ENCODE data around the gene C12orf43. TPM values are rescaled to one million over a fixed set of nuclear protein-coding genes. Genes with fewer than 3 reads are reported as not detected.

C12orf43 gene
- total RNA-seq, 1 experiment from 2014 or later: 14.8 TPM

GRCh38 chr12:120970310-120970709 is 46.0 kb downstream of the C12orf43 start:
- Histone ChIP-seq H3K36me3 (no peaks in the 10 kb centered on the region), H3K4me3 (no peak overlapping the region), H3K27ac (no peak overlapping the region), H3K27me3 (replicated peaks) (no peaks in the 10 kb centered on the region), H3K9me3 (replicated peaks) (no peaks in the 10 kb centered on the region), H3K4me1 (replicated peaks) (no peaks in the 10 kb centered on the region)
- DNase-seq (ENCODE audit: low read depth in 1 of 2, low spot score in 2 of 2): no peak

GRCh38 chr12:120965534-120966091 is 50.7 kb downstream of the C12orf43 start:
- Histone ChIP-seq H3K4me1 (replicated peaks) (no peaks in the 10 kb centered on the region), H3K9me3 (replicated peaks) (no peaks in the 10 kb centered on the region), H3K27me3 (replicated peaks) (no peaks in the 10 kb centered on the region), H3K36me3 (no peaks in the 10 kb centered on the region), H3K4me3 (no peak overlapping the region), H3K27ac (no peak overlapping the region)
- DNase-seq (ENCODE audit: low read depth in 1 of 2, low spot score in 2 of 2): no peak

GRCh38 chr12:120964298-120964697 is 52.0 kb downstream of the C12orf43 start:
- H3K4me1 ChIP-seq (replicated peaks): no peaks in the 10 kb centered on the region
- H3K9me3 ChIP-seq (replicated peaks): no peaks in the 10 kb centered on the region
- no peaks in the 10 kb centered on the region for H3K27me3 ChIP-seq (replicated peaks)
- H3K36me3 ChIP-seq: no peaks in the 10 kb centered on the region
- no peak overlapping the region for H3K27ac ChIP-seq
- no peak for DNase-seq (ENCODE audit: low read depth in 1 of 2, low spot score in 2 of 2)
- H3K4me3 ChIP-seq: no peak overlapping the region

DNA sequence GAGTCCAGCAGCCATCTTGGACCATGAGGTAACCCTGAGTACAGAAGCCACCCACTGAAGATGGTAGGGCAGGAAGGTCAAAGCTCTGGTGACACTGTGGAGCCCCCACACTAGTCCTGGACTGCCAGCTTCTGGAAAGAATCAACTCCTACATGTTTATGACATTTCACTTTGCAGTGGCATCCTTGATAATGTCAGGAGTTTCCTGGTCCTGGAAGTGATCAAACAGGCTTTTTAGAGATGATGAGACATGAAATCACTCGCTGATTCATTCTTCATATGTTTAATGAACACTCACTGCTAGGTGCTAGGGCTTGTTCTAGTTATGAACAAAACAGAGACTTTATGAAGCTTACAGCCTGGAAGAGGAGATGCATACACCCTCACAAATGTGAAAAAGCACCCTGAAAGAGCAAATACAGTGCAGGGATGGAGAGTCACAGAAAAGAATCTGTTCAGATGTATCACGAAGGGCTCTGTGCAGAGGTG is 53.7 kb downstream of the C12orf43 start:
- Histone ChIP-seq H3K4me3 (no peak overlapping the region), H3K27me3 (replicated peaks) (no peaks in the 10 kb centered on the region), H3K4me1 (replicated peaks) (no peaks in the 10 kb centered on the region), H3K36me3 (no peaks in the 10 kb centered on the region), H3K27ac (no peak overlapping the region), H3K9me3 (replicated peaks) (no peaks in the 10 kb centered on the region)
- DNase-seq (ENCODE audit: low read depth in 1 of 2, low spot score in 2 of 2): no peak

- no peaks in the 10 kb centered on the region for H3K9me3 ChIP-seq (replicated peaks)
- no peaks in the 10 kb centered on the region for H3K36me3 ChIP-seq
- no peak overlapping the region for H3K27ac ChIP-seq
- H3K4me3 ChIP-seq: no peak overlapping the region
- DNase-seq (ENCODE audit: low read depth in 1 of 2, low spot score in 2 of 2): no peak
- H3K4me1 ChIP-seq (replicated peaks): no peaks in the 10 kb centered on the region
- H3K27me3 ChIP-seq (replicated peaks): no peaks in the 10 kb centered on the region; the same call in 1 of the 2 replicates
Observed at GRCh38 chr12:120961604-120962531, 54.4 kb downstream of the C12orf43 start.

DNA sequence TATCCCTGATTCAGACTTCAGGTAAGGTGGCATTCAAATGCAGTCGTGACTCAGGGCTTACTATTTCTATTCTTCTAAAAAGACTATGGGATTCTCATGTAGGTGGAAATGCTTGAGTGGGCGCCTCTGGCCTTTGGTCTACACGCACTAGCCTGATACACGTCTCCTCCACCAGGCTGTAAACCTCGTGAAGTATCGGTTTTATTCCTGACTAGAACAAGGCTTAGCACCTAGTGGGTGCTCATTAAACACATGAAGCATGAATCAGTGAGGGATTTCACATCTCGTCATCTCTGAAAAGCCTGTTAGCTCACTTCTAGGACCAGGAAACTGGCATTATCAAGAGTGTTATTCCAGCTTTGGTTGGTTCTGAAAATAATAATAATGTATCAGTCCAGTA is 55.6 kb downstream of the C12orf43 start:
- Histone ChIP-seq H3K4me1 (replicated peaks) (no peaks in the 10 kb centered on the region), H3K27me3 (replicated peaks) (no peaks in the 10 kb centered on the region; the same call in 1 of the 2 replicates)
- no peak for DNase-seq (ENCODE audit: low read depth in 1 of 2, low spot score in 2 of 2)

DNA sequence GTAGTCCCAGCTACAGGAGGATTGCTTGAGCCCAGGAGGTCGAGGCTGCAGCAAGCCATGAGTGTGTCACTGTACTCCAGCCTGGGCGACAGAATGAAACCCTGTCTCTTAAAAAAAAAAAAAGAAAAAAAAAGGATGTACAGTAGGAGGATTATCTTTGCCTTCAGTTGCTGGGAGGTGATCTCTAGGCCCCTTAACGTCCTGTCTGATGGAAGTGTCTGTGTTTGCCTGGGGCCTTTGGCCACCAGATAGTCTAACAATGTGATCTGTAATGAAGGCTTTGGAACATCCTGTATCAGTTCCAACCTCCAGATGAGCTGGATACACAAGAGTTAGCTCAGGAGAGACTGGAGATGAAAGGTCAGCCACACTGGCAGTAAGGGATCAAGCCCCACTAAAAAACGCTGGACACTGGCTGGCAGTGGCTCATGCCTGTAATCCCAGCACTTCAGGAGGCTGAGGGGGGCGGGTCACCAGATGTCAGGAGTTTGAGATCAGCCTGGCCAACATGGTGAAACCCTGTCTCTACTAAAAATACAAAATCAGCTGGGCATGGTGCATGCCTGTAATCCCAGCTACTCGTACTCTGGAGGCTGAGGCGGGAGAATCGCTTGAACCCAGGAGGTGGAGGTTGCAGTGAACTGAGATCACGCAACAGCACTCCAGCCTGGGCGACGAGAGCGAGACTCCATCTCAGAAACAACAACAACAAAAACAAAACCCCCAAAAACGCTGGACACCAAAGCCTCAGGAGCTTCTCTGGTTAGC is 57.0 kb downstream of the C12orf43 start:
- Histone ChIP-seq H3K4me1 (replicated peaks) (no peaks in the 10 kb centered on the region), H3K36me3 (no peaks in the 10 kb centered on the region), H3K27ac (no peak overlapping the region), H3K9me3 (replicated peaks) (no peaks in the 10 kb centered on the region), H3K27me3 (replicated peaks) (no peaks in the 10 kb centered on the region; the same call in 1 of the 2 replicates), H3K4me3 (no peak overlapping the region)
- DNase-seq (ENCODE audit: low read depth in 1 of 2, low spot score in 2 of 2): no peak

More for the DNA sequence above, 55.6 kb downstream of the C12orf43 start:
- H3K9me3 ChIP-seq (replicated peaks): no peaks in the 10 kb centered on the region
- no peak overlapping the region for H3K4me3 ChIP-seq
- H3K36me3 ChIP-seq: no peaks in the 10 kb centered on the region
- H3K27ac ChIP-seq: no peak overlapping the region

GRCh38 chr12:120956579-120957300 is 59.5 kb downstream of the C12orf43 start:
- Histone ChIP-seq H3K9me3 (replicated peaks) (no peaks in the 10 kb centered on the region), H3K36me3 (no peaks in the 10 kb centered on the region)
- DNase-seq (ENCODE audit: low read depth in 1 of 2, low spot score in 2 of 2): no peak

DNA sequence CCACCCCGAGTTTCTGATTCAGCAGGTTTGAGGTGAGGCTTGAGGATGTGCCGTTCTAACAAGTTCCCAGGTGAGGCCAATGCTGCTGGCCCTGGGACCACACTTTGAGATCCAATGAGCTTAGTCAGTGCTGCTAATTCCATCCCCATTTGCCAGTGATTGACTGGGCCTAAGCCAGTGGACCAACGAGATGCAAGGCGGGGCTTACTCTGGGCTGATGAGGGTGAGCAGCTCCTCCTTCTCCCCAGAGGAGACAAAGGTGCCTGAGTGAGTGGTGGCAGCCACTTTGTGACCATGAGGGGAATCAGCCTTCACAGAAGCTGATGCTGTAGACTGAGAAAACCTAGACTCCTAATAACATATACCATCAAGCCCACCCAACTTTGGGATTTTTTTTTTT is 61.1 kb downstream of the C12orf43 start:
- no peaks in the 10 kb centered on the region; the same call in 1 of the 2 replicates for H3K27me3 ChIP-seq (replicated peaks)
- no peak overlapping the region for H3K4me3 ChIP-seq
- no peaks in the 10 kb centered on the region for H3K9me3 ChIP-seq (replicated peaks)
- H3K36me3 ChIP-seq: no peaks in the 10 kb centered on the region
- no peak overlapping the region for H3K27ac ChIP-seq
- no peak for DNase-seq (ENCODE audit: low read depth in 1 of 2, low spot score in 2 of 2)
- H3K4me1 ChIP-seq (replicated peaks): no peaks in the 10 kb centered on the region

More at GRCh38 chr12:120956579-120957300, 59.5 kb downstream of the C12orf43 start:
- no peaks in the 10 kb centered on the region for H3K4me1 ChIP-seq (replicated peaks)
- H3K27ac ChIP-seq: no peak overlapping the region
- H3K4me3 ChIP-seq: no peak overlapping the region
- no peaks in the 10 kb centered on the region; the same call in 1 of the 2 replicates for H3K27me3 ChIP-seq (replicated peaks)

DNA sequence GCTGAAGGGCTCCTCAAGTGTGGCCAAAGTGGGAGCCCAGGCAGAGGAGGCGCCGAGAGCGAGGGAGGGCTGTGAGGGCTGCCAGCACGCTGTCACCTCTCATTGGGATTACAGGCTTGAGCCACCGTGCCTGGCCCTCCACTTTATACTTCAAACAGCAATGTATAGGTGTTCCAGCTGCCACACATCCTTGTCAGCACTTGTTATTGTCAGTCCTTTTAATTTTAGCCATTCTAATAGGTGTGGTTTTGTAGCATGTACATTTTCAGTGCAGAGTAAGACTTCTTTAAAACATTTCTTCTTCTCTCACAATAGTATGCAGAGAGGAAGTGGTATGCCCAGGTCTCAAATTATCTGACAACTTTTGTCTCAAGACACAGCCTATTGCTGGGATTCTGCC is 65.5 kb downstream of the C12orf43 start:
- H3K9me3 ChIP-seq (replicated peaks): no peaks in the 10 kb centered on the region
- no peak for DNase-seq (ENCODE audit: low read depth in 1 of 2, low spot score in 2 of 2)
- no peaks in the 10 kb centered on the region for H3K36me3 ChIP-seq

More for the DNA sequence above, 65.5 kb downstream of the C12orf43 start:
- H3K27me3 ChIP-seq (replicated peaks): no peaks in the 10 kb centered on the region
- no peaks in the 10 kb centered on the region for H3K4me1 ChIP-seq (replicated peaks)
- H3K27ac ChIP-seq: no peak overlapping the region
- no peak overlapping the region for H3K4me3 ChIP-seq

Measured in SJSA1 (cell line).